IMR-90 (cell line): ENCODE results near the gene KCNK3. TPM values are rescaled to one million over a fixed set of nuclear protein-coding genes. Genes with fewer than 3 reads are reported as not detected.

Source experiments
- ATAC-seq: fragments of 200-7000 bp; cut with Tn5 transposase; 2 replicates; pipeline ENCODE4 v1.9.1; 2020; ENCODE audit warnings: low read depth, mild to moderate bottlenecking, moderate library complexity
- BruUV-seq: library from RNA; stranded (reverse); fragments of 400-500 nt; replicated peaks from 2 replicates; lab custom pipeline; 2021; lab: Mats Ljungman, UMichigan
- CTCF ChIA-PET: fragments of 300-600 bp; formaldehyde crosslinking; extraction: SDS; loops from one replicate; lab custom pipeline; 2021; ENCODE audit warnings: antibody characterized with exemption; lab: Yijun Ruan, JAX
- POLR2A ChIA-PET: fragments of 300-600 bp; sonication (Branson Sonifier 250); formaldehyde crosslinking; loops from one replicate; lab custom pipeline; 2022; ENCODE audit warnings: antibody characterized with exemption; ENCODE audit not compliant: unreplicated experiment; lab: Charles Lee
- DNase-seq: peaks from one replicate; pipeline ENCODE4 v3.0.0; 2013
- H2AFZ ChIP-seq: replicated peaks from 2 replicates; pipeline ENCODE3; 2013; ENCODE audit warnings: low read length, mild to moderate bottlenecking; ENCODE audit not compliant: poor library complexity
- H2AK5ac ChIP-seq: 2 replicates; pipeline ENCODE4 v1.6.1; 2013; ENCODE audit warnings: low read depth, low read length, inconsistent platforms
- H2AK9ac ChIP-seq: replicated peaks from 2 replicates; pipeline ENCODE3; 2013; ENCODE audit warnings: mild to moderate bottlenecking, low read depth, low read length, moderate library complexity; ENCODE audit not compliant: poor library complexity
- H2BK120ac ChIP-seq: 2 replicates; pipeline ENCODE4 v1.6.1; 2013; ENCODE audit warnings: low read depth, low read length, inconsistent platforms
- H2BK15ac ChIP-seq: 3 replicates; pipeline ENCODE4 v1.6.1; 2013; ENCODE audit warnings: low read depth, low read length, inconsistent platforms
- H2BK20ac ChIP-seq: 2 replicates; pipeline ENCODE4 v1.6.1; 2013; ENCODE audit warnings: low read depth, mild to moderate bottlenecking, inconsistent platforms, low read length, moderate library complexity
- H2BK5ac ChIP-seq: 2 replicates; pipeline ENCODE4 v1.6.1; 2013; ENCODE audit warnings: mild to moderate bottlenecking, low read depth, low read length, inconsistent platforms; ENCODE audit not compliant: poor library complexity, severe bottlenecking
- H3K14ac ChIP-seq: replicated peaks from 2 replicates; pipeline ENCODE4 v1.6.1; 2013; ENCODE audit warnings: low read depth, low read length, inconsistent platforms
- H3K18ac ChIP-seq: 2 replicates; pipeline ENCODE4 v1.6.1; 2013; ENCODE audit warnings: low read depth, low read length, control low read depth
- H3K23ac ChIP-seq: 2 replicates; pipeline ENCODE4 v1.6.1; 2013; ENCODE audit warnings: low read depth, low read length, inconsistent platforms
- H3K27ac ChIP-seq: 2 replicates; pipeline ENCODE4 v1.5.1; 2013; ENCODE audit warnings: mild to moderate bottlenecking, control low read depth, low read length; ENCODE audit not compliant: insufficient read depth
- H3K27me3 ChIP-seq: 2 replicates; pipeline ENCODE4 v1.6.1; 2013; ENCODE audit warnings: low read length; ENCODE audit not compliant: control insufficient read depth, insufficient read depth
- H3K36me3 ChIP-seq: 2 replicates; pipeline ENCODE4 v1.6.1; 2013; ENCODE audit warnings: low read length, mixed read lengths; ENCODE audit not compliant: control insufficient read depth, insufficient read depth
- H3K4ac ChIP-seq: 2 replicates; pipeline ENCODE4 v1.6.1; 2013; ENCODE audit warnings: low read depth, low read length, inconsistent platforms
- H3K4me1 ChIP-seq: 2 replicates; pipeline ENCODE4 v1.6.1; 2013; ENCODE audit warnings: low read length, mixed read lengths; ENCODE audit not compliant: control insufficient read depth, insufficient read depth
- H3K4me2 ChIP-seq: 2 replicates; pipeline ENCODE4 v1.6.1; 2013; ENCODE audit warnings: low read depth, mild to moderate bottlenecking, control low read depth, low read length, moderate library complexity
- H3K4me3 ChIP-seq: 2 replicates; pipeline ENCODE4 v1.5.1; 2013; ENCODE audit warnings: low read depth, mild to moderate bottlenecking, control low read depth, low read length, moderate library complexity; ENCODE audit not compliant: insufficient read depth
- H3K56ac ChIP-seq: 2 replicates; pipeline ENCODE4 v1.6.1; 2013; ENCODE audit warnings: low read length, inconsistent platforms; ENCODE audit not compliant: insufficient read depth; ENCODE audit errors: extremely low read depth
- H3K79me1 ChIP-seq, 2 experiments: 2 replicates each; pipeline ENCODE4 v1.6.1; 2013; ENCODE audit warnings: low read length in 2 of 2, inconsistent platforms in 1 of 2, low read depth in 1 of 2
- H3K9ac ChIP-seq: 2 replicates; pipeline ENCODE4 v1.6.1; 2013; ENCODE audit warnings: low read depth, low read length, control low read depth
- H3K9me1 ChIP-seq: 2 replicates; pipeline ENCODE4 v1.6.1; 2013; ENCODE audit warnings: low read length, inconsistent platforms; ENCODE audit not compliant: insufficient read depth
- H3K9me3 ChIP-seq: 2 replicates; pipeline ENCODE4 v1.6.1; 2013; ENCODE audit warnings: low read length; ENCODE audit not compliant: control insufficient read depth, insufficient read depth
- H4K20me1 ChIP-seq: 2 replicates; pipeline ENCODE4 v1.6.1; 2013; ENCODE audit warnings: low read length, inconsistent platforms; ENCODE audit not compliant: insufficient read depth
- H4K5ac ChIP-seq: 2 replicates; pipeline ENCODE4 v1.6.1; 2013; ENCODE audit warnings: mild to moderate bottlenecking, low read depth, low read length, control low read depth
- H4K8ac ChIP-seq, 2 experiments: 2 replicates each; pipeline ENCODE4 v1.6.1; 2013; ENCODE audit warnings: low read depth in 2 of 2, low read length in 2 of 2, control low read depth in 1 of 2, inconsistent platforms in 1 of 2
- H4K91ac ChIP-seq: 2 replicates; pipeline ENCODE4 v1.6.1; 2013; ENCODE audit warnings: low read depth, low read length, inconsistent platforms; ENCODE audit not compliant: insufficient read depth
- BHLHE40 ChIP-seq: fragments of 150-350 bp; IDR thresholded peaks from 2 replicates; pipeline ENCODE4 v1.6.1; 2016; ENCODE audit warnings: mild to moderate bottlenecking, low read depth, low read length
- WGBS, 2 experiments: methylation state at CpG; one replicate each; pipeline versions ENCODE4 v1.1.5 to v1.1.7; 2013; ENCODE audit warnings: missing lambda C conversion rate in 2 of 2; ENCODE audit not compliant: insufficient read length in 1 of 2; ENCODE audit errors: extremely low coverage in 2 of 2; 5-methylcytosine and 5-hydroxymethylcytosine counted together
- dilution Hi-C: fragments of 300-500 bp; cut with HindIII; formaldehyde crosslinking; loops from one replicate; pipeline ENCODE4 v1.14.3; 2018; ENCODE audit warnings: low sequenced_read_pairs; ENCODE audit not compliant: unreplicated experiment
- in situ Hi-C: fragments of 300-500 bp; cut with MboI; formaldehyde crosslinking; loops from 3 replicates; pipeline ENCODE4 v1.14.3; 2019; ENCODE audit warnings: low sequenced_read_pairs, inconsistent platforms, mixed read lengths
- intact Hi-C: fragments of 100-400 bp; cut with micrococcal nuclease; formaldehyde crosslinking; loops from 2 replicates; pipeline ENCODE4 v1.10.0; 2022
- polyA plus RNA-seq, 3 experiments: library from polyadenylated mRNA; depleted of rRNA; stranded (reverse); fragments of >200 nt; gene quantifications; 2 replicates each; pipeline ENCODE4 v1.2.3, GENCODE V29; 2012; ENCODE audit warnings: low replicate concordance in 1 of 3
- total RNA-seq: library from RNA; depleted of rRNA; stranded (reverse); fragments of >200 nt; gene quantifications from 2 replicates; pipeline ENCODE4 v1.2.3, GENCODE V29; 2012
- TF ChIP-seq, protein P1 (sequence below): fragments of 150-350 bp; IDR thresholded peaks from 2 replicates; pipeline ENCODE4 v1.6.1; 2017; ENCODE audit warnings: mild to moderate bottlenecking, antibody characterized with exemption, low read length, low read depth

Gene KCNK3
- total and polyA plus RNA-seq, 2 of the 4 experiments (the other 2 are of a cell fraction), result under 0.01 to 0.03 TPM

DNA sequence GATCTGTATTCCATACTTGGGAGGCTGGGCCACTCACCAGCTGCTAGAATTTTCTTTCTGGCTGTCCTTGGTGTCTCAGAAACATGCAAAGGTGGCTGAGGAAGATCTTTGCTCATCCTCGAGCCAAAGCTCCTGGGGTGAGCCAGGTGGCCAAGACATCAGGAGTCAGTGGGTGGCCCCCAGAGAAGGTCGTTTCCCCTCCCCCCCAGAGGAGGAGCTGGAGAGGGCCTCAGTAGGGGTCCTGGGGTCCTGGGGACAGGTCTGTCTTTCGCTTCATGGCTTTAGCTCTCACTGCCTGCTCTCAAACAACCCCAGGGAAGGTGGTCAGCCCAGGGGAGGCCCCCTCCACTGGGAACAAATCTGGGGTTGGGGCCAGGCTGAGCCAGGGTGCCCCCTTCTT lies 13.6 kb downstream of the KCNK3 start:
- H2BK15ac ChIP-seq, result no peak overlapping the region
- no peaks in the 10 kb centered on the region for H3K36me3 ChIP-seq
- no peak overlapping the region for H3K4ac ChIP-seq
- H2BK5ac ChIP-seq, result no peak overlapping the region
- H3K9me3 ChIP-seq, result no peaks in the 10 kb centered on the region
- H3K9ac ChIP-seq, result no peak overlapping the region
- TF ChIP-seq BHLHE40, result no peak
- TF ChIP-seq, protein P1, sequence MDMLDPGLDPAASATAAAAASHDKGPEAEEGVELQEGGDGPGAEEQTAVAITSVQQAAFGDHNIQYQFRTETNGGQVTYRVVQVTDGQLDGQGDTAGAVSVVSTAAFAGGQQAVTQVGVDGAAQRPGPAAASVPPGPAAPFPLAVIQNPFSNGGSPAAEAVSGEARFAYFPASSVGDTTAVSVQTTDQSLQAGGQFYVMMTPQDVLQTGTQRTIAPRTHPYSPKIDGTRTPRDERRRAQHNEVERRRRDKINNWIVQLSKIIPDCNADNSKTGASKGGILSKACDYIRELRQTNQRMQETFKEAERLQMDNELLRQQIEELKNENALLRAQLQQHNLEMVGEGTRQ, result no peak
- H2BK120ac ChIP-seq, result no peak overlapping the region
- peak overlapping the region; percentile 65 for H2AK9ac ChIP-seq
- CTCF ChIA-PET, result no interaction called here
- H3K18ac ChIP-seq, result no peak overlapping the region
- no TSS peak for BruUV-seq
- H2AK5ac ChIP-seq, result no peak overlapping the region
- H3K14ac ChIP-seq, result no peak overlapping the region
- ATAC-seq, result no peak
- POLR2A ChIA-PET, result no interaction called here
- no peak overlapping the region for H3K4me3 ChIP-seq
- H3K23ac ChIP-seq, result no peak overlapping the region
- H3K4me2 ChIP-seq, result no peak overlapping the region
- no peaks in the 10 kb centered on the region for H3K79me1 ChIP-seq
- H3K9me1 ChIP-seq, result no peaks in the 10 kb centered on the region
- dilution Hi-C loops, result no loop called here
- no peak for DNase-seq
- H3K4me1 ChIP-seq, result no peaks in the 10 kb centered on the region; the same call in 1 of the 2 replicates
- no peak overlapping the region for H3K27ac ChIP-seq
- H3K56ac ChIP-seq, result no peak overlapping the region
- H2AFZ ChIP-seq, result no peak overlapping the region
- intact Hi-C loops, result no loop called here
- in situ Hi-C loops, result no loop called here
- H4K8ac ChIP-seq, result no peak overlapping the region
- H4K91ac ChIP-seq, result no peak overlapping the region
- no peak overlapping the region for H2BK20ac ChIP-seq
- H4K5ac ChIP-seq, result no peak overlapping the region
- WGBS, 2 experiments, result no CpG with 5 or more reads among the region's 3 CpGs
- peaks cover 47% of the 10 kb centered on the region for H3K27me3 ChIP-seq
- H4K20me1 ChIP-seq, result no peaks in the 10 kb centered on the region; the same call in 1 of the 2 replicates
